ENCODE measurements around the gene CNTN5. TPM values are rescaled to one million over a fixed set of nuclear protein-coding genes. Genes with fewer than 3 reads are reported as not detected.
"Not testable (repeated sequence)": the region's sequence is repeated elsewhere in the genome, so short reads cannot be mapped to it uniquely, and the experiment has no call there.

Gene CNTN5
- total RNA-seq, 2 experiments from 2014 or later = not detected

DNA sequence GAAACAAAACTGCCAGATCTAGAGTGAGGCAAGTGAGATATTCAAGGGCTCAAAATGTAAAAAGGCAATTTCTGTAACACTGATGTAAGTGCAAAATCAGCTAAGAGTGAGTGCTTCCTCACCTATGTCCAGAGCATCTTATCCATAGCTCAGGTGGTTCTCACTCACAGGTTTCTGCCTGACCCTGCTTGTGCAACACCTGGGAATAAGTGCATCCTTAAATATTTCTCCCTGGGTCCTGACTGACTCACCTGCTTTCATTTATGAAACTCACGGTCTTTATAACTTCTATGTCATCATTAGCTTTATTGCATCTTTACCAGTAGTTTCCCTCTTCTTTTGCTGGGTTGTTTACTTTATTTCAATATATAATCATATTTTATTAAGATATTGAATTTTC, 260.6 kb downstream of the CNTN5 start:
- ChIA-PET POLR2A (no interaction called here), CTCF (no interaction called here)
- Histone ChIP-seq H3K36me3 (ENCODE audit: insufficient read depth, low read length) (no peaks in the 10 kb centered on the region), H3K4me1 (ENCODE audit: insufficient read depth, low read length) (no peaks in the 10 kb centered on the region), H3K27ac (ENCODE audit: low read depth in 1 of 2, low read length in 2 of 2) (no peak overlapping the region), H3K27me3 (ENCODE audit: control insufficient read depth in 1 of 2, insufficient read depth in 2 of 2, low read length in 2 of 2) (no peaks in the 10 kb centered on the region), H3K4me3 (ENCODE audit: low read length) (no peak overlapping the region), H3K9me3 (ENCODE audit: control insufficient read depth in 1 of 2, insufficient read depth in 1 of 2, low read length in 2 of 2) (no peaks in the 10 kb centered on the region)
- H3K4me1 Mint-ChIP-seq (ENCODE audit: low read depth) = no peaks in the 10 kb centered on the region
- no peak overlapping the region for H3K4me3 Mint-ChIP-seq
- DNase-seq (no peak), ATAC-seq (ENCODE audit: poor library complexity) (no peak)
- H3K36me3 Mint-ChIP-seq (ENCODE audit: low read depth) = no peaks in the 10 kb centered on the region
- TF ChIP-seq, protein P1, sequence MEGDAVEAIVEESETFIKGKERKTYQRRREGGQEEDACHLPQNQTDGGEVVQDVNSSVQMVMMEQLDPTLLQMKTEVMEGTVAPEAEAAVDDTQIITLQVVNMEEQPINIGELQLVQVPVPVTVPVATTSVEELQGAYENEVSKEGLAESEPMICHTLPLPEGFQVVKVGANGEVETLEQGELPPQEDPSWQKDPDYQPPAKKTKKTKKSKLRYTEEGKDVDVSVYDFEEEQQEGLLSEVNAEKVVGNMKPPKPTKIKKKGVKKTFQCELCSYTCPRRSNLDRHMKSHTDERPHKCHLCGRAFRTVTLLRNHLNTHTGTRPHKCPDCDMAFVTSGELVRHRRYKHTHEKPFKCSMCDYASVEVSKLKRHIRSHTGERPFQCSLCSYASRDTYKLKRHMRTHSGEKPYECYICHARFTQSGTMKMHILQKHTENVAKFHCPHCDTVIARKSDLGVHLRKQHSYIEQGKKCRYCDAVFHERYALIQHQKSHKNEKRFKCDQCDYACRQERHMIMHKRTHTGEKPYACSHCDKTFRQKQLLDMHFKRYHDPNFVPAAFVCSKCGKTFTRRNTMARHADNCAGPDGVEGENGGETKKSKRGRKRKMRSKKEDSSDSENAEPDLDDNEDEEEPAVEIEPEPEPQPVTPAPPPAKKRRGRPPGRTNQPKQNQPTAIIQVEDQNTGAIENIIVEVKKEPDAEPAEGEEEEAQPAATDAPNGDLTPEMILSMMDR (IDR thresholded peaks at IDR 0.05) = no peak
- H3K27me3 Mint-ChIP-seq = no peaks in the 10 kb centered on the region
- H3K9me3 Mint-ChIP-seq = peaks cover 8% of the 10 kb centered on the region
- intact Hi-C loops (cut with DNase I, micrococcal nuclease) = no loop called here
- H3K27ac Mint-ChIP-seq = no peak overlapping the region

DNA sequence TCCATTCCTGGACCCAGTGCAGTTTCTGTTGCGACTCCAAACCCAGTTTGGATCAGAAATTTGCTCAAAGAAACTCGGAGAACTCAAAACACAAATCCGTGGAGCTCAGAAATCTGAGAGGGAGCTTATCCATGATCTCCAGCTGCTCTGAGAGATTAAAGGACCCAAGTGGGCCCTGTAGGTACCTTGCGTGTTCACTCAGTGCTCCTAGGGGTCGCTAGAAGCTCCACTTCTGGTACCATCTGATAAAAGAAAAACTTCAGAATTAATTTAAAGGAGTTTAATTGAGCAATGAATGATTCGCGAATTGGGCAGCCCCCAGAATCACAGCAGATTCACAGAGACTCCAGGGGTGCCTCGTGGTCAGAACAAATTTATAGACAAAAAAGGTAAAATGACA, 277.2 kb downstream of the CNTN5 start:
- DNase-seq; ATAC-seq (ENCODE audit: poor library complexity); CTCF ChIA-PET; H3K4me1 ChIP-seq (ENCODE audit: insufficient read depth, low read length); H3K36me3 ChIP-seq (ENCODE audit: insufficient read depth, low read length); POLR2A ChIA-PET; H3K27me3 Mint-ChIP-seq; H3K27ac Mint-ChIP-seq; H3K27ac ChIP-seq (ENCODE audit: low read depth in 1 of 2, low read length in 2 of 2); H3K4me1 Mint-ChIP-seq (ENCODE audit: low read depth); H3K9me3 ChIP-seq (ENCODE audit: control insufficient read depth in 1 of 2, insufficient read depth in 1 of 2, low read length in 2 of 2); H3K27me3 ChIP-seq (ENCODE audit: control insufficient read depth in 1 of 2, insufficient read depth in 2 of 2, low read length in 2 of 2); H3K36me3 Mint-ChIP-seq (ENCODE audit: low read depth); H3K4me3 Mint-ChIP-seq; intact Hi-C loops (cut with DNase I, micrococcal nuclease); H3K4me3 ChIP-seq (ENCODE audit: low read length): not testable (repeated sequence)
- peaks cover 12% of the 10 kb centered on the region for H3K9me3 Mint-ChIP-seq

DNA sequence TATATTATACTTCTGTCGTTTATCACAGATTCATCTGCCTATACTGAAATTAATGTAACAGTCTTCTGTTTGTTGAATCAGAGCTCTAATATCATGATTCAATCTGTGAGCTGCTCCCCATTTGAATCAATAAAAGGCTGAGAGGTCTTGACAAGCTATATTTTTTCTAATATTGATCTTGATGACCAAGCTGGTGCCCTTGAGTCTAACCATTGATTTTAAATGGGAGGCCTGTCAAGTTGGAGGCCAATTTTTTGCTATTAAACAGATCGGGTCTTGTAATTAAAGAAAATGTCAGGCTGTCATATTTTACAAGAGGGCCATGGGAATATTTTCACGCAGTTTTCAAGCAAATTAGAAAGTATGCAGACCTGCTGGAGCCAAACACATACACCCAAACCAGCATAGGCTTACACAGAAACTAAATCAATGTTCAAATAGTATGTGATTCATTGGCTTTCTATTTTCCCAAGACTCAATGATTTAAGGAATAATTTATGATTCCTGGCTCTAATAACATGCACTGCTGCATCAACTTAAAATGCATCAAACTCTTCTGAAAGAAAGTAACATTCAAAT, 286.9 kb downstream of the CNTN5 start:
- Histone ChIP-seq H3K9me3 (ENCODE audit: control insufficient read depth in 1 of 2, insufficient read depth in 1 of 2, low read length in 2 of 2) (peaks cover 0 to 8% of the 10 kb centered on the region in 2 experiments), H3K36me3 (ENCODE audit: insufficient read depth, low read length) (no peaks in the 10 kb centered on the region), H3K27ac (ENCODE audit: low read depth in 1 of 2, low read length in 2 of 2) (no peak overlapping the region), H3K27me3 (ENCODE audit: control insufficient read depth in 1 of 2, insufficient read depth in 2 of 2, low read length in 2 of 2) (no peaks in the 10 kb centered on the region), H3K4me1 (ENCODE audit: insufficient read depth, low read length) (no peaks in the 10 kb centered on the region), H3K4me3 (ENCODE audit: low read length) (no peak overlapping the region)
- TF ChIP-seq, protein P1 (IDR thresholded peaks at IDR 0.05) = no peak
- H3K4me1 Mint-ChIP-seq (ENCODE audit: low read depth) = no peaks in the 10 kb centered on the region
- ATAC-seq (ENCODE audit: poor library complexity) (no peak), DNase-seq (no peak)
- intact Hi-C loops (cut with DNase I, micrococcal nuclease) = no loop called here
- POLR2A ChIA-PET = no interaction called here
- CTCF ChIA-PET = no interaction called here
- no peak overlapping the region for H3K27ac Mint-ChIP-seq
- H3K27me3 Mint-ChIP-seq = no peaks in the 10 kb centered on the region
- peaks cover 12% of the 10 kb centered on the region for H3K9me3 Mint-ChIP-seq
- H3K4me3 Mint-ChIP-seq = no peak overlapping the region
- no peaks in the 10 kb centered on the region for H3K36me3 Mint-ChIP-seq (ENCODE audit: low read depth)

DNA sequence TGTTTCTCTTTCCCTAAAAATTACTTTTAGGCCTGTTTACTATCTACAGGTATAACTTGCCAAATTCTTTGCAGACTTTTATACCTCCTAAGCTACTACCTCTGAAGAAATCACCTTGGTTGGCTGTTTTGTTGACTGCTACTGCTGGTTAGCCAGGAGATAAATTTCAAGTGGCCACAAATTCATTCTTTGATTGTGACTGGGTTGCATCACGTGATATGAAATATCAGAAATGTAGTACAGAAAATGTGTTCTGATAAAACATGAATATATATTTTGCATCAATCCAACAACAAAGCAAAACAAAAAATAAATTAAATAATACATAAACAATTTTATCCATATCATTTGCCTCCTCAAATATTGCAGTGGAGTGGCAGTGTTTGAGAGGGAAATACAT, 291.1 kb downstream of the CNTN5 start:
- no peaks in the 10 kb centered on the region for H3K36me3 Mint-ChIP-seq (ENCODE audit: low read depth)
- H3K9me3 Mint-ChIP-seq = peaks cover 7% of the 10 kb centered on the region
- POLR2A ChIA-PET = no interaction called here
- Histone ChIP-seq H3K27me3 (ENCODE audit: control insufficient read depth in 1 of 2, insufficient read depth in 2 of 2, low read length in 2 of 2) (no peaks in the 10 kb centered on the region), H3K36me3 (ENCODE audit: insufficient read depth, low read length) (no peaks in the 10 kb centered on the region), H3K4me1 (ENCODE audit: insufficient read depth, low read length) (no peaks in the 10 kb centered on the region), H3K27ac (ENCODE audit: low read depth in 1 of 2, low read length in 2 of 2) (no peak overlapping the region), H3K4me3 (ENCODE audit: low read length) (no peak overlapping the region), H3K9me3 (ENCODE audit: control insufficient read depth in 1 of 2, insufficient read depth in 1 of 2, low read length in 2 of 2) (peaks cover 4 to 7% of the 10 kb centered on the region in 2 experiments)
- CTCF ChIA-PET = no interaction called here
- no peak overlapping the region for H3K27ac Mint-ChIP-seq
- TF ChIP-seq, protein P1 (IDR thresholded peaks at IDR 0.05) = no peak
- no peaks in the 10 kb centered on the region for H3K4me1 Mint-ChIP-seq (ENCODE audit: low read depth)
- intact Hi-C loops (cut with DNase I, micrococcal nuclease) = no loop called here
- no peak for ATAC-seq (ENCODE audit: poor library complexity)
- DNase-seq = no peak
- H3K4me3 Mint-ChIP-seq = no peak overlapping the region
- H3K27me3 Mint-ChIP-seq = no peaks in the 10 kb centered on the region

Measured in CD4-positive, alpha-beta T cell (primary cell).